Liver (tissue), 3 donors: ENCODE data around the gene HLA-A.

Experiments
- CTCF ChIP-seq: fragments of 150-350 bp; IDR thresholded peaks from 2 replicates; pipeline ENCODE4 v1.5.1; 2017; ENCODE audit warnings: improper control_type of control experiment, low read depth, low read length; ENCODE audit not compliant: missing input control
- JUND ChIP-seq, 2 donors: IDR thresholded peaks; 2 replicates each; pipeline ENCODE4 v1.6.1; 2016; ENCODE audit warnings: antibody characterized with exemption in 2 of 2
- MAX ChIP-seq: IDR thresholded peaks from 2 replicates; pipeline ENCODE4 v1.6.1; 2016; ENCODE audit warnings: antibody characterized with exemption
- NR2F2 ChIP-seq: IDR thresholded peaks from 2 replicates; pipeline ENCODE4 v1.6.1; 2016; ENCODE audit warnings: antibody characterized with exemption
- RAD21 ChIP-seq, 2 donors: IDR thresholded peaks; 2 replicates each; pipeline ENCODE4 v1.6.1; 2016; ENCODE audit warnings: antibody characterized with exemption in 2 of 2, mild to moderate bottlenecking in 2 of 2
- REST ChIP-seq: IDR thresholded peaks from 2 replicates; pipeline ENCODE4 v1.6.1; 2016; ENCODE audit warnings: antibody characterized with exemption, mild to moderate bottlenecking
- SP1 ChIP-seq: IDR thresholded peaks from 2 replicates; pipeline ENCODE4 v1.6.1; 2018; ENCODE audit warnings: antibody characterized with exemption, mild to moderate bottlenecking
- donor health status: healthy.
- donor health status: healthy.

- TF ChIP-seq CTCF = no peak
- no peak for TF ChIP-seq JUND (IDR thresholded peaks at IDR 0.05)
- TF ChIP-seq SP1 = no peak
- TF ChIP-seq RAD21 (IDR thresholded peaks at IDR 0.05) = no peak
- no peak for TF ChIP-seq MAX
- no peak for TF ChIP-seq REST
- no peak for TF ChIP-seq NR2F2
Measured at GRCh38 chr6:29968130-29968529, 25.8 kb downstream of the HLA-A start.
